SK-N-SH (cell line): ENCODE measurements around the gene SELENOS. TPM values are rescaled to one million over a fixed set of nuclear protein-coding genes. Genes with fewer than 3 reads are reported as not detected.

Source experiments
- CTCF ChIA-PET: fragments of 300-600, 350-600 bp; formaldehyde crosslinking; extraction: SDS; loops from one replicate; lab custom pipeline; 2021; lab: Yijun Ruan, JAX
- POLR2A ChIA-PET: fragments of 350-600 bp; sonication (Branson Sonifier 250); formaldehyde crosslinking; extraction: SDS; loops from one replicate; lab custom pipeline; 2020; ENCODE audit warnings: antibody characterized with exemption, inconsistent platforms; lab: Yijun Ruan, JAX
- DNase-seq: peaks from one replicate; pipeline ENCODE4 v3.0.0; 2012
- H2AFZ ChIP-seq: fragments of 200-600 bp; sonication (generic); 2 replicates; pipeline ENCODE4 v1.8.1; 2016; ENCODE audit warnings: antibody characterized with exemption, mild to moderate bottlenecking, low read depth
- H3F3A ChIP-seq: fragments of 200-600 bp; sonication (generic); replicated peaks from 2 replicates; pipeline ENCODE3; 2016; ENCODE audit warnings: antibody characterized with exemption, mild to moderate bottlenecking; ENCODE audit not compliant: insufficient read depth
- H3K27ac ChIP-seq, 2 experiments: fragments of 200-500 bp in 1 of 2; fragments of 200-600 bp in 1 of 2; sonication (Bioruptor generic) in 1 of 2; sonication (generic), shearing (Covaris generic) in 1 of 2; 2 replicates each; pipeline versions ENCODE4 v1.5.1 to v1.6.1; 2014 to 2016; ENCODE audit warnings: low read depth in 2 of 2, inconsistent platforms in 1 of 2, low read length in 1 of 2, mild to moderate bottlenecking in 1 of 2, mixed read lengths in 1 of 2
- H3K27me3 ChIP-seq: fragments of 200-600 bp; sonication (generic), shearing (Covaris generic); 2 replicates; pipeline ENCODE4 v1.6.1; 2016; ENCODE audit warnings: mixed run types; ENCODE audit not compliant: insufficient read depth
- H3K36me3 ChIP-seq, 2 experiments: fragments of 200-500 bp in 1 of 2; fragments of 200-600 bp in 1 of 2; sonication (Bioruptor generic) in 1 of 2; sonication (generic) in 1 of 2; replicated peaks in 1 of 2; 2 replicates each; pipeline versions ENCODE3 to v1.5.1; 2014 to 2016; ENCODE audit warnings: low read length in 1 of 2, mild to moderate bottlenecking in 1 of 2; ENCODE audit not compliant: insufficient read depth in 2 of 2, control insufficient read depth in 1 of 2
- H3K4me1 ChIP-seq, 2 experiments: fragments of 200-500 bp in 1 of 2; fragments of 200-600 bp in 1 of 2; sonication (Bioruptor generic) in 1 of 2; sonication (generic), shearing (Covaris generic) in 1 of 2; 2 replicates each; pipeline versions ENCODE4 v1.5.1 to v1.6.1; 2014 to 2016; ENCODE audit warnings: low read depth in 1 of 2, low read length in 1 of 2, mixed run types in 1 of 2; ENCODE audit not compliant: insufficient read depth in 2 of 2, control insufficient read depth in 1 of 2
- H3K4me2 ChIP-seq: fragments of 200-600 bp; sonication (generic), shearing (Covaris generic); 2 replicates; pipeline ENCODE4 v1.6.1; 2017; ENCODE audit warnings: mixed run types
- H3K4me3 ChIP-seq, 2 experiments: fragments of 200-500 bp in 1 of 2; fragments of 200-600 bp in 1 of 2; sonication (Bioruptor generic) in 1 of 2; sonication (generic), shearing (Covaris generic) in 1 of 2; 2 replicates each; pipeline versions ENCODE4 v1.5.1 to v1.8.1; 2014 to 2016; ENCODE audit warnings: low read depth in 2 of 2, inconsistent platforms in 1 of 2, low read length in 1 of 2, mild to moderate bottlenecking in 1 of 2, mixed read lengths in 1 of 2, moderate library complexity in 1 of 2
- H3K79me2 ChIP-seq: fragments of 200-600 bp; sonication (generic); 2 replicates; pipeline ENCODE4 v1.8.1; 2017; ENCODE audit warnings: mild to moderate bottlenecking; ENCODE audit not compliant: insufficient read depth
- H3K9ac ChIP-seq: fragments of 200-600 bp; sonication (generic); 2 replicates; pipeline ENCODE4 v1.6.1; 2017; ENCODE audit warnings: mixed run types
- H3K9me2 ChIP-seq: fragments of 200-600 bp; sonication (generic); 2 replicates; pipeline ENCODE4 v1.6.1; 2017; ENCODE audit warnings: mixed run types
- H3K9me3 ChIP-seq: fragments of 200-600 bp; sonication (generic); 2 replicates; pipeline ENCODE4 v1.6.1; 2017; ENCODE audit warnings: mixed run types, mild to moderate bottlenecking, moderate library complexity
- H4K20me1 ChIP-seq: fragments of 200-600 bp; sonication (generic); 2 replicates; pipeline ENCODE4 v1.6.1; 2017; ENCODE audit warnings: mild to moderate bottlenecking, mixed run types; ENCODE audit not compliant: insufficient read depth
- EZH2phosphoT487 ChIP-seq: fragments of 200-600 bp; sonication (generic); IDR thresholded peaks from 2 replicates; pipeline ENCODE4 v1.6.1; 2017; ENCODE audit warnings: low read depth, mixed run types, mild to moderate bottlenecking, antibody characterized with exemption, moderate library complexity, borderline replicate concordance
- FOSL2 ChIP-seq: IDR thresholded peaks from 2 replicates; pipeline ENCODE4 v1.4.0; 2012; ENCODE audit warnings: low read depth, mild to moderate bottlenecking, moderate library complexity, borderline replicate concordance
- FOXM1 ChIP-seq: IDR thresholded peaks from 2 replicates; pipeline ENCODE4 v1.4.0; 2012; ENCODE audit warnings: low read depth, mild to moderate bottlenecking
- GABPA ChIP-seq: IDR thresholded peaks from 2 replicates; pipeline ENCODE4 v1.4.0; 2012; ENCODE audit warnings: low read depth, mild to moderate bottlenecking
- GATA2 ChIP-seq: sonication (generic); formaldehyde crosslinking; IDR thresholded peaks from 2 replicates; pipeline ENCODE4 v1.5.0; 2020; ENCODE audit warnings: mild to moderate bottlenecking, missing genetic modification reagents
- MEF2A ChIP-seq: IDR thresholded peaks from 2 replicates; pipeline ENCODE4 v1.4.0; 2012; ENCODE audit warnings: low read depth, borderline replicate concordance
- MXI1 ChIP-seq: IDR thresholded peaks from 2 replicates; pipeline ENCODE4 v1.6.1; 2012; ENCODE audit warnings: mild to moderate bottlenecking, low read depth, low read length, improper control_type of control experiment
- RAD21 ChIP-seq: IDR thresholded peaks from 2 replicates; pipeline ENCODE4 v1.6.1; 2012; ENCODE audit warnings: mild to moderate bottlenecking, low read length
- RFX5 ChIP-seq: IDR thresholded peaks from 2 replicates; pipeline ENCODE4 v1.6.1; 2012; ENCODE audit warnings: mild to moderate bottlenecking, improper control_type of control experiment, low read length
- RXRA ChIP-seq: IDR thresholded peaks from 2 replicates; pipeline ENCODE4 v1.4.0; 2012; ENCODE audit warnings: low read depth, mild to moderate bottlenecking, borderline replicate concordance
- SMC3 ChIP-seq: IDR thresholded peaks from 2 replicates; pipeline ENCODE4 v1.6.1; 2012; ENCODE audit warnings: low read depth, low read length, improper control_type of control experiment
- TCF12 ChIP-seq: IDR thresholded peaks from 2 replicates; pipeline ENCODE4 v1.4.0; 2012
- ZBTB33 ChIP-seq: IDR thresholded peaks from 2 replicates; pipeline ENCODE4 v1.4.0; 2012; ENCODE audit warnings: low read depth, borderline replicate concordance
- WGBS: methylation state at CpG from one replicate; pipeline ENCODE4 v1.1.6; 2017; ENCODE audit warnings: low lambda C conversion rate; 5-methylcytosine and 5-hydroxymethylcytosine counted together
- polyA plus RNA-seq, 3 experiments: library from polyadenylated mRNA; depleted of rRNA; stranded (reverse); fragments of >200 nt; gene quantifications; 2 replicates each; pipeline ENCODE4 v1.2.3, GENCODE V29; 2012
- TF ChIP-seq, protein P1 (sequence below): IDR thresholded peaks from 2 replicates; pipeline ENCODE4 v1.4.0; 2012; ENCODE audit warnings: low read depth, borderline replicate concordance
- TF ChIP-seq, protein P2 (sequence below): fragments of 150-350 bp; IDR thresholded peaks from 2 replicates; pipeline ENCODE4 v1.6.1; 2016; ENCODE audit warnings: mild to moderate bottlenecking, low read depth, low read length
- TF ChIP-seq, protein P3 (sequence below): IDR thresholded peaks from 2 replicates; pipeline ENCODE4 v1.4.0; 2012; ENCODE audit warnings: low read depth

Gene SELENOS
- polyA plus RNA-seq, 1 of the 3 experiments (the other 2 are of a cell fraction): 101 TPM

GRCh38 chr15:101286471-101287114 is 9.3 kb upstream of the SELENOS start:
- Histone ChIP-seq H3K4me3 (no peak overlapping the region), H3K4me1 (no peaks in the 10 kb centered on the region), H3K27me3 (no peaks in the 10 kb centered on the region), H3K9me2 (no peaks in the 10 kb centered on the region), H3K9me3 (no peaks in the 10 kb centered on the region), H3K9ac (no peak overlapping the region), H3K4me2 (no peak overlapping the region), H3K36me3 (peaks cover 79 to 84% of the 10 kb centered on the region in 2 experiments), H3K79me2 (peaks cover 52% of the 10 kb centered on the region), H3K27ac (no peak overlapping the region), H2AFZ (no peak overlapping the region), H3F3A (no peaks in the 10 kb centered on the region), H4K20me1 (peaks cover 16% of the 10 kb centered on the region)
- WGBS: 97% methylated on average over 9 of the region's 9 CpGs
- ChIA-PET CTCF (interaction anchor here (0.8 to 1.1 kb wide), 3 partner anchors 10 to 362 kb away, joined by 3 read pairs; no protein-coding TSS in a partner anchor), POLR2A (no interaction called here)
- TF ChIP-seq ZBTB33 (no peak), EZH2phosphoT487 (no peak), GABPA (no peak), FOXM1 (no peak), FOSL2 (no peak), RXRA (no peak), MEF2A (no peak), SMC3 (no peak), TCF12 (no peak), MXI1 (no peak), GATA2 (CRISPR knock-in tag) (no peak), RFX5 (no peak), RAD21 (no peak)
- TF ChIP-seq, protein P1, sequence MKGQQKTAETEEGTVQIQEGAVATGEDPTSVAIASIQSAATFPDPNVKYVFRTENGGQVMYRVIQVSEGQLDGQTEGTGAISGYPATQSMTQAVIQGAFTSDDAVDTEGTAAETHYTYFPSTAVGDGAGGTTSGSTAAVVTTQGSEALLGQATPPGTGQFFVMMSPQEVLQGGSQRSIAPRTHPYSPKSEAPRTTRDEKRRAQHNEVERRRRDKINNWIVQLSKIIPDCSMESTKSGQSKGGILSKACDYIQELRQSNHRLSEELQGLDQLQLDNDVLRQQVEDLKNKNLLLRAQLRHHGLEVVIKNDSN: no peak
- TF ChIP-seq, protein P2, sequence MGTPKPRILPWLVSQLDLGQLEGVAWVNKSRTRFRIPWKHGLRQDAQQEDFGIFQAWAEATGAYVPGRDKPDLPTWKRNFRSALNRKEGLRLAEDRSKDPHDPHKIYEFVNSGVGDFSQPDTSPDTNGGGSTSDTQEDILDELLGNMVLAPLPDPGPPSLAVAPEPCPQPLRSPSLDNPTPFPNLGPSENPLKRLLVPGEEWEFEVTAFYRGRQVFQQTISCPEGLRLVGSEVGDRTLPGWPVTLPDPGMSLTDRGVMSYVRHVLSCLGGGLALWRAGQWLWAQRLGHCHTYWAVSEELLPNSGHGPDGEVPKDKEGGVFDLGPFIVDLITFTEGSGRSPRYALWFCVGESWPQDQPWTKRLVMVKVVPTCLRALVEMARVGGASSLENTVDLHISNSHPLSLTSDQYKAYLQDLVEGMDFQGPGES: no peak
- TF ChIP-seq, protein P3, sequence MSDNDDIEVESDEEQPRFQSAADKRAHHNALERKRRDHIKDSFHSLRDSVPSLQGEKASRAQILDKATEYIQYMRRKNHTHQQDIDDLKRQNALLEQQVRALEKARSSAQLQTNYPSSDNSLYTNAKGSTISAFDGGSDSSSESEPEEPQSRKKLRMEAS: no peak
- no peak for DNase-seq
